SK-N-SH treated with all-trans-retinoic acid at 6 μM for 48 hours (cell line): ENCODE results near the gene MT1F.

Experiments
- ATAC-seq: fragments of 200-7000 bp; cut with Tn5 transposase; 3 replicates; pipeline ENCODE4 v1.9.1; 2020; ENCODE audit warnings: mild to moderate bottlenecking, moderate library complexity
- ARNTL ChIP-seq: fragments of 450-650 bp; formaldehyde crosslinking; IDR thresholded peaks from 2 replicates; pipeline ENCODE4 v1.5.0; 2020; ENCODE audit warnings: low read depth, mild to moderate bottlenecking, moderate library complexity, borderline replicate concordance
- BACH2 ChIP-seq: fragments of 250-450 bp; sonication (Bioruptor Pico); IDR thresholded peaks from 2 replicates; pipeline ENCODE4 v1.9.0; 2021; ENCODE audit warnings: mild to moderate bottlenecking, borderline replicate concordance
- ESRRG ChIP-seq: fragments of 250-450 bp; sonication (Bioruptor Pico); IDR thresholded peaks from 2 replicates; pipeline ENCODE4 v1.6.1; 2021; ENCODE audit warnings: mild to moderate bottlenecking
- GLIS3 ChIP-seq: fragments of 250-450 bp; sonication (Bioruptor Pico); IDR thresholded peaks from 2 replicates; pipeline ENCODE4 v1.5.0; 2020; ENCODE audit warnings: mild to moderate bottlenecking, moderate library complexity
- OSR1 ChIP-seq: fragments of 250-450 bp; sonication (Bioruptor Pico); IDR thresholded peaks from 2 replicates; pipeline ENCODE4 v1.8.0; 2022; ENCODE audit warnings: moderate library complexity, mild to moderate bottlenecking, inconsistent platforms
- PPARA ChIP-seq: fragments of 250-450 bp; sonication (Bioruptor Pico); IDR thresholded peaks from 2 replicates; pipeline ENCODE4 v1.5.0; 2020; ENCODE audit warnings: mild to moderate bottlenecking, borderline replicate concordance
- RARB ChIP-seq: fragments of 250-450 bp; sonication (Bioruptor Pico); IDR thresholded peaks from 2 replicates; pipeline ENCODE4 v1.8.0; 2021; ENCODE audit warnings: mild to moderate bottlenecking, moderate library complexity
- SNAI2 ChIP-seq: fragments of 250-450 bp; sonication (Bioruptor Pico); IDR thresholded peaks from 2 replicates; pipeline ENCODE4 v1.5.0; 2020; ENCODE audit warnings: mild to moderate bottlenecking, moderate library complexity
- TCF4 ChIP-seq: fragments of 250-450 bp; sonication (Bioruptor Pico); IDR thresholded peaks from 2 replicates; pipeline ENCODE4 v1.8.0; 2021; ENCODE audit warnings: mild to moderate bottlenecking, moderate library complexity, borderline replicate concordance
- ZFP3 ChIP-seq: fragments of 250-450 bp; sonication (Bioruptor Pico); IDR thresholded peaks from 2 replicates; pipeline ENCODE4 v1.5.0; 2020; ENCODE audit warnings: mild to moderate bottlenecking, moderate library complexity
- ZNF565 ChIP-seq: fragments of 450-650 bp; formaldehyde crosslinking; conservative IDR thresholded peaks from 2 replicates; pipeline ENCODE4 v1.5.0; 2020; ENCODE audit warnings: low read depth, mild to moderate bottlenecking, moderate library complexity
- ZNF70 ChIP-seq: fragments of 450-650 bp; formaldehyde crosslinking; IDR thresholded peaks from 2 replicates; pipeline ENCODE4 v1.5.0; 2020; ENCODE audit warnings: mild to moderate bottlenecking, moderate library complexity
- ZNF8 ChIP-seq: fragments of 450-650 bp; formaldehyde crosslinking; IDR thresholded peaks from 2 replicates; pipeline ENCODE4 v1.5.0; 2020; ENCODE audit warnings: mild to moderate bottlenecking, moderate library complexity
- TF ChIP-seq, protein P1 (sequence below): fragments of 250-450 bp; sonication (Bioruptor Pico); IDR thresholded peaks from 2 replicates; pipeline ENCODE4 v1.8.0; 2021; ENCODE audit warnings: low read depth, mild to moderate bottlenecking, moderate library complexity, borderline replicate concordance
- TF ChIP-seq, protein P2 (sequence below): fragments of 250-450 bp; sonication (Bioruptor Pico); IDR thresholded peaks from 2 replicates; pipeline ENCODE4 v1.5.0; 2020; ENCODE audit warnings: mild to moderate bottlenecking, moderate library complexity
- TF ChIP-seq, protein P3 (sequence below): fragments of 250-450 bp; sonication (Bioruptor Pico); IDR thresholded peaks from 2 replicates; pipeline ENCODE4 v1.5.1; 2020; ENCODE audit warnings: low read depth, mild to moderate bottlenecking, moderate library complexity

Gene MT1F

DNA sequence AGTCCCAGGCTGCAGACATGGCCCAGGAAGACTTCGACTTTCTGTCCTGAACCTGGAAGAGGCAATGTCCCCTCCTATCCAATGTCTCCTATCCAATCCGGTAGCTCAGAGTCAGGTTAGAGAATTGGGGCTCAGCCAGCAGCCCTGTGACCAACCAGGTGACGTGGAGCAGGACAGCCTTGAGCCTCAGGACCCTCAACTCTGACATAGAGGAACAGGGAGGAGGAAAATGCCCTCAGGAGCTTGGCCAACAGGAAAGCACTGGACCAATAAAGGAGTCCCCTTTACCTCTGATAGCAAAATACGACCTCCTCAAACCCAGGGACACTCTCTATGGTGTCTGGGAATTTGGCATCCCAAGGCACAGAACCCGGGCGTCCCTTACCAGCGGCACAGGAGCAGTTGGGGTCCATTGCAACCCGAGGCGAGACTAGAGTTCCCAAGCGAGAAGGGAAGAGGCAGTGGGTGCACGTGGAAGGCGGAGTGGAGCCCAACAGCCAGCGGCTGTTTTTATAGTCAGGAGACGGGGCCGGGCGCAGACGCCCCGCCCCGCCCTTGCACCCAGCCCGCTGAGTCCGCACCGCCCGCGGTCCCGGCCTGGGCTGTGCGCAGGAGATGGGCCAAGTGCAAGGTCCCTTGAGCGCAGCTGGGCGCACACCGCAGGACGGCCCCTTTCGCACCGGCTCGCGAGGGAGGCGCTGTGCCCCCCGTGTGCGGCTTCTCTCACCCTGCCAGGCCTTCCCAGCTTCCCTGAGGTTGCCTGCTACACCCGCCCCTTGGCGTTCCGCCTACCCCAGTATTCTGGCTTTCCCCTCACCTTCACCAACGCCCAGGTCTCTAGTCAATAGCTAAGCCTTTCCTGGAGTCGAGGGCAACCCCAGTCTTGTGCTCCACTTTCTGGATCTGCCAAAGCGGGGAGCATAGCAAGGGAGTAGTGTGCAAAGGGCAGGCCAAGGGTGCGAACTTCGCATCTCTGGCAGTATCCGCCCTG lies 10.1 kb downstream of the MT1F start, which contains the start of gene MT1G (continued):
- TF ChIP-seq ZNF8 (CRISPR knock-in tag) (no peak), TCF4 (CRISPR knock-in tag) (no peak)

DNA sequence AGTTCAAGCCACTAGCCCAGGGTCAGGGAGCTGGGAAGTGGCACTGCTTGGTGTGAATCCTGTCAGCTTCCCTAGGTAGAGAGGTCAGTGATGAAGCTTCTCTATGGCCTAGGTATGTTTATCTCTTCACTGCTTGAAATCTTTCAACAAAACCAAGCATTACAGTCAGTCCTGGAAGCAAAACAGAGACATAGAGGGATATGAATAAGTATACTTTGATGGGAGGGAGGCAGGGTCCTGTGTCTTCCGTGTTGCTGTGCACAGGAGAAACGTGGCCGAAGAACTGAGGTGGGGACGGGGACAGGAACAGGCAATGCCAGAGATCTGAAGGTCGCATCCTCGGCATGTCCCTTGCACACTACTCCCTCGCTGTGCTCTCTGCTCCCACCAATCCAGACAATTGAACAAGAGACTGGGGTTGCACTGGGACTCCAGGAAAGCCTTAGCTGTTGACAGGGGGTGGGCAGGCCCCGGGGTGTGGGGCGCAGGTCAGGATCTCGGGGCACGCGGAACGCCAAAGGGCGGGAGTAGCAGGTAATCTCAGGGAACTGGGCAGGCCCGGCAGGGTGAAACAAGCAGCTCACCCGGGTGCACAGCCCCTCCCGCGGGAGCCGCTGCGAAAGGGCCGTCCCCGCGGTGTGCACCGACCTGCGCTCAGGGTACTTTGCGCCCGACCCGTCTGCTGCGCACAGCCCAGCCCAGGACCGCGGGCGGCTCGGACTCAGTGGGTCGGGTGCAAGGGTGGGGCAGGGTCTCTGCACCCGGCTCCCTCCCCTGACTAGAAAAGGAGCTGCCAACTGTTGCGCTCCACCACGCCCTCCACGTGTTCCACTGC lies 11.5 kb downstream of the MT1F start, which contains the start of gene MT1H:
Gene MT1H (plus strand): TSS at position 810 of the 835 bp plus-strand sequence. CDS start 71 bp downstream, outside the sequence.
- TF ChIP-seq GLIS3 (CRISPR knock-in tag): no peak
- TF ChIP-seq, protein P1, sequence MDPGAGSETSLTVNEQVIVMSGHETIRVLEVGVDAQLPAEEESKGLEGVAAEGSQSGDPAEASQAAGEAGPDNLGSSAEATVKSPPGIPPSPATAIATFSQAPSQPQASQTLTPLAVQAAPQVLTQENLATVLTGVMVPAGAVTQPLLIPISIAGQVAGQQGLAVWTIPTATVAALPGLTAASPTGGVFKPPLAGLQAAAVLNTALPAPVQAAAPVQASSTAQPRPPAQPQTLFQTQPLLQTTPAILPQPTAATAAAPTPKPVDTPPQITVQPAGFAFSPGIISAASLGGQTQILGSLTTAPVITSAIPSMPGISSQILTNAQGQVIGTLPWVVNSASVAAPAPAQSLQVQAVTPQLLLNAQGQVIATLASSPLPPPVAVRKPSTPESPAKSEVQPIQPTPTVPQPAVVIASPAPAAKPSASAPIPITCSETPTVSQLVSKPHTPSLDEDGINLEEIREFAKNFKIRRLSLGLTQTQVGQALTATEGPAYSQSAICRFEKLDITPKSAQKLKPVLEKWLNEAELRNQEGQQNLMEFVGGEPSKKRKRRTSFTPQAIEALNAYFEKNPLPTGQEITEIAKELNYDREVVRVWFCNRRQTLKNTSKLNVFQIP: no peak
- no peak for TF ChIP-seq RARB (CRISPR knock-in tag)
- TF ChIP-seq ZNF70: no peak
- TF ChIP-seq ESRRG: no peak
- TF ChIP-seq ARNTL (CRISPR knock-in tag): no peak
- TF ChIP-seq TCF4 (CRISPR knock-in tag): no peak
- TF ChIP-seq, protein P2, sequence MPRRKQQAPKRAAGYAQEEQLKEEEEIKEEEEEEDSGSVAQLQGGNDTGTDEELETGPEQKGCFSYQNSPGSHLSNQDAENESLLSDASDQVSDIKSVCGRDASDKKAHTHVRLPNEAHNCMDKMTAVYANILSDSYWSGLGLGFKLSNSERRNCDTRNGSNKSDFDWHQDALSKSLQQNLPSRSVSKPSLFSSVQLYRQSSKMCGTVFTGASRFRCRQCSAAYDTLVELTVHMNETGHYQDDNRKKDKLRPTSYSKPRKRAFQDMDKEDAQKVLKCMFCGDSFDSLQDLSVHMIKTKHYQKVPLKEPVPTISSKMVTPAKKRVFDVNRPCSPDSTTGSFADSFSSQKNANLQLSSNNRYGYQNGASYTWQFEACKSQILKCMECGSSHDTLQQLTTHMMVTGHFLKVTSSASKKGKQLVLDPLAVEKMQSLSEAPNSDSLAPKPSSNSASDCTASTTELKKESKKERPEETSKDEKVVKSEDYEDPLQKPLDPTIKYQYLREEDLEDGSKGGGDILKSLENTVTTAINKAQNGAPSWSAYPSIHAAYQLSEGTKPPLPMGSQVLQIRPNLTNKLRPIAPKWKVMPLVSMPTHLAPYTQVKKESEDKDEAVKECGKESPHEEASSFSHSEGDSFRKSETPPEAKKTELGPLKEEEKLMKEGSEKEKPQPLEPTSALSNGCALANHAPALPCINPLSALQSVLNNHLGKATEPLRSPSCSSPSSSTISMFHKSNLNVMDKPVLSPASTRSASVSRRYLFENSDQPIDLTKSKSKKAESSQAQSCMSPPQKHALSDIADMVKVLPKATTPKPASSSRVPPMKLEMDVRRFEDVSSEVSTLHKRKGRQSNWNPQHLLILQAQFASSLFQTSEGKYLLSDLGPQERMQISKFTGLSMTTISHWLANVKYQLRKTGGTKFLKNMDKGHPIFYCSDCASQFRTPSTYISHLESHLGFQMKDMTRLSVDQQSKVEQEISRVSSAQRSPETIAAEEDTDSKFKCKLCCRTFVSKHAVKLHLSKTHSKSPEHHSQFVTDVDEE: no peak
- TF ChIP-seq PPARA (CRISPR knock-in tag): no peak
- TF ChIP-seq SNAI2 (CRISPR knock-in tag): no peak
- no peak for TF ChIP-seq BACH2 (CRISPR knock-in tag)
- no peak for TF ChIP-seq OSR1 (CRISPR knock-in tag)
- no peak for TF ChIP-seq ZFP3 (CRISPR knock-in tag)
- no peak for TF ChIP-seq ZNF565 (CRISPR knock-in tag)
- TF ChIP-seq, all 23 proteins: peak for 0
- no peak for ATAC-seq

DNA sequence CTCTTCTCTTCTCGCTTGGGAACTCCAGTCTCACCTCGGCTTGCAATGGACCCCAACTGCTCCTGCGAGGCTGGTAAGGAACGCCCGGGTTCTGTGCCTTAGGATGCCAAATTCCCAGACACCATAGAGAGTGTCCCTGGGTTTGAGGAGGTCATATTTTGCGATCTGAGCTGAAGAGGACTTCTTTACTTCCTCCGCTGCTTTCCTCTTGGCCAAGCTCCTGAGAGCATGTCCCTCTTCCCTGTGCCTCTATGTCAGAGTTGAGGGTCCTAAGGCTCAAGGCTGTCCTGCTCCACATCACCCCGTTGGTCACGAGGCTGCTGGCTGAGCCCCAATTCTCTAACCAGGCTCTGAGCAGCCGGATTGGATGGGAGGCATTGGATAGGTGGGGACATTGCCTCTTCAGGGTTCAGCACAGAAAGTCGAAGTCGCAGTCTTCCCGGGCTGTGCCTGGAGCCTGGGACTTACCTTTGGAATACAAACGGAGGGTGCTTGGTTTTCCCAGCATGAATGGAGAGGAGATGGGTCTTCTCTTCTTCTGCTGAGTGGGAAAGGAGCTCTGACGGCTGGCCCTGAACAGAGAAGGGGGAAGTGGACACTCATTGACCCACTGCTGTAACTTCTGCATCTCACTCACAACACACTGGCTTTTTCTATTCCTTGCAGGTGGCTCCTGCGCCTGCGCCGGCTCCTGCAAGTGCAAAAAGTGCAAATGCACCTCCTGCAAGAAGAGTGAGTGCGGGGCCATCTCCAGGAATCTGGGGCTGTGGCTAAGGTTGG lies 12.3 kb downstream of the MT1F start:
- TF ChIP-seq SNAI2 (CRISPR knock-in tag): no peak
- TF ChIP-seq, protein P2: no peak
- TF ChIP-seq, protein P3, sequence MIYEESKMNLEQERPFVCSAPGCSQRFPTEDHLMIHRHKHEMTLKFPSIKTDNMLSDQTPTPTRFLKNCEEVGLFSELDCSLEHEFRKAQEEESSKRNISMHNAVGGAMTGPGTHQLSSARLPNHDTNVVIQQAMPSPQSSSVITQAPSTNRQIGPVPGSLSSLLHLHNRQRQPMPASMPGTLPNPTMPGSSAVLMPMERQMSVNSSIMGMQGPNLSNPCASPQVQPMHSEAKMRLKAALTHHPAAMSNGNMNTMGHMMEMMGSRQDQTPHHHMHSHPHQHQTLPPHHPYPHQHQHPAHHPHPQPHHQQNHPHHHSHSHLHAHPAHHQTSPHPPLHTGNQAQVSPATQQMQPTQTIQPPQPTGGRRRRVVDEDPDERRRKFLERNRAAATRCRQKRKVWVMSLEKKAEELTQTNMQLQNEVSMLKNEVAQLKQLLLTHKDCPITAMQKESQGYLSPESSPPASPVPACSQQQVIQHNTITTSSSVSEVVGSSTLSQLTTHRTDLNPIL (CRISPR knock-in tag): no peak
- TF ChIP-seq ESRRG: no peak
- no peak for TF ChIP-seq ZFP3 (CRISPR knock-in tag)
- no peak for ATAC-seq
